ENCODE results near the gene CD48.

CD48 gene

GRCh38 chr1:160630523-160631451 lies 80.8 kb downstream of the CD48 start:
- DNase-seq = no peak

GRCh38 chr1:160629286-160630210 lies 82.1 kb downstream of the CD48 start:
- DNase-seq = no peak

DNA sequence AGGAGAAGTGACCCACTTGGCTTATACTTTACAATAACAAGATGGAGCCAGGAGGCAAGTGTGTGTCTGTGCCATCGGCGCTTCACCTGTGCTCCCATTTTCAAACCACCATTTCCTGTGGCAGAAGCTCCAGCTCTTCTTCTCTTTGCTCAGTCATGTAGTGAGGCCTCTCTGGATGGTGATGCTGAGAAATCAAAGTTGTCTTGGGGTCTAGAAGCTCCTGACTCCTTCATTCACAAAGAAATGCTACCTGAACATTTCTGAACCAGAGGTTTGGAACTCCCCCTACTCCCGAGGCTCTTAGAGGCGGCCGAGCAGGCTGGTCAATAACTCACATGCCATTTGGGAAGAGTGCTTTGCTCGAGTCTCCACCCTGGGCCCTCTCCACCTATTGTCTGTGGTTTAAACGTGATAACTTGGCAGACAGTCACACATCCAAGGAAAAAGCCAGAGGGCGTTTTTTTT lies 82.8 kb downstream of the CD48 start:
- DNase-seq = no peak
